ENCODE data around the gene COLGALT1.
"Not testable (repeated sequence)": the region's sequence is repeated elsewhere in the genome, so short reads cannot be mapped to it uniquely, and the experiment has no call there.

Gene COLGALT1

DNA sequence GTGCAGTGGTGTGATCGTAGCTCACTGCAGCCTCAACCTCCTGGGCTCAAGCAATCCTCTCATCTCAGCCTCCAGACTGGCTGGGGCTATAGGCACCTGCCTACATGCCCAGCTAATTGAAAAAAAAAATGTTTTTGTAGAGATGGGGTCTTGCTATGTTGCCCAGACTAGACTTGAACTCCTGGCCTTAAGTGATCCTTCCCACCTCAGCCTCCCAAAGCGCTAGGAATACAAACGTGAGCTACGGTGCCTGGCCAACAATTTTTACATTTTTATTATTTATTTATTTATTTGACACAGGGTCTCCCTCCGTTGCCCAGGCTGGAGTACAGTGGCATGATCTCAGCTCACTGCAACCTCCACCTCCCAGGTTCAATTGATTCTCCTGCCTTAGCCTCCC is 14.8 kb downstream of the COLGALT1 start:
- H3K27me3 ChIP-seq (ENCODE audit: control insufficient read depth, insufficient read depth, low read length); H3K9me3 ChIP-seq (ENCODE audit: control insufficient read depth, low read length); H3K36me3 ChIP-seq (ENCODE audit: control insufficient read depth, insufficient read depth, low read length); H3K4me3 ChIP-seq (ENCODE audit: low read length); H3K4me1 ChIP-seq (ENCODE audit: control insufficient read depth, insufficient read depth, low read length); H3K9ac ChIP-seq (ENCODE audit: low read length): not testable (repeated sequence)

DNA sequence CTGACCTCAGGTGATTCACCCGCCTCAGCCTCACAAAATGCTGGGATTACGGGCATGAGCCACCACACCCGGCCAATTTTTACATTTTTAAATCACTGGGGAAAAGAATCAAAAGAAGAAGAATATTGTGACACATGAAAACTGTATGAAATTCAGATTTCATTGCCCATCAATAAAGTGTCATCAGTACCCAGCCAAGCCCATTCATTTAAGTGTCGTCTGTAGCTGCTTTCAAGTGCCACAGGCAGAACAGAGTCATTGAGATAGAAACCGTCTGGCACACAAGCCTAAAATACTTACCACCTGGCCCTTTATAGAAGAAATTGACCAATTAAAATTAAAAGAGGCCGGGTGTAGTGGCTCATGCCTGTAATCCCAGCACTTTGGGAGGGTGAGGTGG is 15.3 kb downstream of the COLGALT1 start:
- Histone ChIP-seq H3K9me3 (ENCODE audit: control insufficient read depth, low read length) (no peaks in the 10 kb centered on the region), H3K36me3 (ENCODE audit: control insufficient read depth, insufficient read depth, low read length) (peaks cover 6% of the 10 kb centered on the region), H3K9ac (ENCODE audit: low read length) (no peak overlapping the region), H3K4me3 (ENCODE audit: low read length) (no peak overlapping the region), H3K4me1 (ENCODE audit: control insufficient read depth, insufficient read depth, low read length) (no peaks in the 10 kb centered on the region), H3K27me3 (ENCODE audit: control insufficient read depth, insufficient read depth, low read length) (no peaks in the 10 kb centered on the region)

GRCh38 chr19:17572638-17573037 is 17.2 kb downstream of the COLGALT1 start:
- no peaks in the 10 kb centered on the region for H3K4me1 ChIP-seq (ENCODE audit: control insufficient read depth, insufficient read depth, low read length)
- H3K27me3 ChIP-seq (ENCODE audit: control insufficient read depth, insufficient read depth, low read length), result no peaks in the 10 kb centered on the region
- H3K9ac ChIP-seq (ENCODE audit: low read length), result no peak overlapping the region
- H3K4me3 ChIP-seq (ENCODE audit: low read length), result no peak overlapping the region
- H3K36me3 ChIP-seq (ENCODE audit: control insufficient read depth, insufficient read depth, low read length), result peaks cover 7% of the 10 kb centered on the region
- no peaks in the 10 kb centered on the region for H3K9me3 ChIP-seq (ENCODE audit: control insufficient read depth, low read length)

DNA sequence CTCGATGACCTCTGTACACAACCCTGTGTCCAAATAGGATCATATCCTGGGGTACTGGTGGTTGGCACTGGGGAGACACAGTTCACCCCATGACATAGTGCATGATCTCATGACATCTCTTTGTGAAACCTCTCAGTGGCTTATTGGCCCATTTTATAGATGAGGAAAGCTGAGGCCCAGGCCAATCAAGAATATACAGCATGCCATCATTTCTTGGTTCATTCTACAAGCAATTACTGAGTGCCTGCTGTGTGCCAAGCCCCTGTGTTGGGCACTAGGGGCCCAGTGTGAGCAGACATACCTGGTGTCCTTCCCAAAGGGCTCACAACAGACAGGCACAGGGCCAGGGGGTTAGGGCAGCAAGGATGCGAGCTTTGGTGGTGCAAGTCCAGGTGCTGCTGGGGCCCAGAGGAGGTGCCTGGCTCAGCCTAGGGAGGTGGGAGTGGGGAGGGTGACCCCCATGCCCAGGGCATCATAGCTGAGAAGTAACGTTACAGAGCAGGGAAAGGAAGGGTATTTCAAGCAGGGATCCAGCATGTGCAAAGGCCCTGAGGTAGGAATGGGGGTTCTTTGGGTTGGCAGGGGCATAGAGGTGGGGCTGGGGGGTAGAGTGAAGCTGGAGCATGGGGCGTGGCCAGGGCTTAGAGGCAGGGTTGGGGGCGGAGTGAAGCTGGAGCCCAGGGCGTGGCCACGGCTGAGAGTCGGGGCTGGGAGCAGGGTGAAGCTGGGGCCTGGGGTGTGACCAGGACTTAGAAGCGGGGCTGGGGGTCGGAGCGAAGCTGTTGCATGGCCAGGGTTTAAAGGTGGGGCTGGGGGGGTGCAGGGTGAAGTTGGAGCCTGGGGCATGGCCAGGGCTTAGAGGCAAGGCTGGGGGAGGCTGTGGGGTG is 20.7 kb downstream of the COLGALT1 start:
- Histone ChIP-seq H3K9ac (ENCODE audit: low read length) (no peak overlapping the region), H3K4me1 (ENCODE audit: control insufficient read depth, insufficient read depth, low read length) (peaks cover 15% of the 10 kb centered on the region), H3K36me3 (ENCODE audit: control insufficient read depth, insufficient read depth, low read length) (peaks cover 6% of the 10 kb centered on the region), H3K4me3 (ENCODE audit: low read length) (no peak overlapping the region), H3K27me3 (ENCODE audit: control insufficient read depth, insufficient read depth, low read length) (no peaks in the 10 kb centered on the region), H3K9me3 (ENCODE audit: control insufficient read depth, low read length) (no peaks in the 10 kb centered on the region)

- H3K9me3 ChIP-seq (ENCODE audit: control insufficient read depth, low read length), result no peaks in the 10 kb centered on the region
- H3K9ac ChIP-seq (ENCODE audit: low read length), result no peak overlapping the region
- peaks cover 15% of the 10 kb centered on the region for H3K4me1 ChIP-seq (ENCODE audit: control insufficient read depth, insufficient read depth, low read length)
- H3K4me3 ChIP-seq (ENCODE audit: low read length), result no peak overlapping the region
- peaks cover 6% of the 10 kb centered on the region for H3K36me3 ChIP-seq (ENCODE audit: control insufficient read depth, insufficient read depth, low read length)
- no peaks in the 10 kb centered on the region for H3K27me3 ChIP-seq (ENCODE audit: control insufficient read depth, insufficient read depth, low read length)
Observed at GRCh38 chr19:17576758-17577456, 21.5 kb downstream of the COLGALT1 start.

- no peak overlapping the region for H3K9ac ChIP-seq (ENCODE audit: low read length)
- no peak overlapping the region for H3K4me3 ChIP-seq (ENCODE audit: low read length)
- H3K4me1 ChIP-seq (ENCODE audit: control insufficient read depth, insufficient read depth, low read length), result peaks cover 15% of the 10 kb centered on the region
- H3K27me3 ChIP-seq (ENCODE audit: control insufficient read depth, insufficient read depth, low read length), result no peaks in the 10 kb centered on the region
- H3K9me3 ChIP-seq (ENCODE audit: control insufficient read depth, low read length), result no peaks in the 10 kb centered on the region
- H3K36me3 ChIP-seq (ENCODE audit: control insufficient read depth, insufficient read depth, low read length), result peaks cover 6% of the 10 kb centered on the region
Observed at GRCh38 chr19:17577457-17578097, 22.1 kb downstream of the COLGALT1 start.

DNA sequence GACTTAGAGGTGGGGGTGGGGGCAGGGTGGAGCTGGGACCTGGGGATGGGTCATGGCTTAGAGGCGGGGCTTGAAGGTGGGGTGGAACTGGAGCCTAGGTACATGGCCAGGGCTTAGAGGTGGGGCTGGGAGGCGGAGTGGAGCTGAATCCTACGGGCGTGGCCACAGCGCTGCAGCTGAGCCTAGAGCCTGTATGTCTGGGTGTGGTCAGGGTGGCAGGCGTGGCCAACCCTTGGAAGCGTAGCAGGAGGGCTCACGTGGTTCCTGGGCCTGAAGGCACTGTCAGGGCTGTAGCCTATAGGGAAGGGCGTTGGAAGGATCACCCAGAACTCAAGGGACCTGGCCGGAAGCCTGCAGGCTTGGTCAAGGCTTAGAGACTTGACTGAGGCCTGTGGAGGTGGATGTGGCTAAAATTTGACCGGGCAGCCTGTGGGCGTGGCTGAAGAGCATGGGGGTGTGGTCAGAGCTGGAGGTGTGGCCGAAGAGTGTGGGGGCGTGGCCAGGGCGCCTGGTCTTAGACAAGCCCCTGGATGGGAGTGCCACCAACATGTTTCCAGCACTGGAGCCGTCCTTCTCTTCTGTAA is 24.3 kb downstream of the COLGALT1 start:
- H3K36me3 ChIP-seq (ENCODE audit: control insufficient read depth, insufficient read depth, low read length), result peaks cover 6% of the 10 kb centered on the region
- H3K9me3 ChIP-seq (ENCODE audit: control insufficient read depth, low read length), result no peaks in the 10 kb centered on the region
- no peak overlapping the region for H3K9ac ChIP-seq (ENCODE audit: low read length)
- peaks cover 15% of the 10 kb centered on the region for H3K4me1 ChIP-seq (ENCODE audit: control insufficient read depth, insufficient read depth, low read length)
- no peak overlapping the region for H3K4me3 ChIP-seq (ENCODE audit: low read length)
- H3K27me3 ChIP-seq (ENCODE audit: control insufficient read depth, insufficient read depth, low read length), result no peaks in the 10 kb centered on the region

DNA sequence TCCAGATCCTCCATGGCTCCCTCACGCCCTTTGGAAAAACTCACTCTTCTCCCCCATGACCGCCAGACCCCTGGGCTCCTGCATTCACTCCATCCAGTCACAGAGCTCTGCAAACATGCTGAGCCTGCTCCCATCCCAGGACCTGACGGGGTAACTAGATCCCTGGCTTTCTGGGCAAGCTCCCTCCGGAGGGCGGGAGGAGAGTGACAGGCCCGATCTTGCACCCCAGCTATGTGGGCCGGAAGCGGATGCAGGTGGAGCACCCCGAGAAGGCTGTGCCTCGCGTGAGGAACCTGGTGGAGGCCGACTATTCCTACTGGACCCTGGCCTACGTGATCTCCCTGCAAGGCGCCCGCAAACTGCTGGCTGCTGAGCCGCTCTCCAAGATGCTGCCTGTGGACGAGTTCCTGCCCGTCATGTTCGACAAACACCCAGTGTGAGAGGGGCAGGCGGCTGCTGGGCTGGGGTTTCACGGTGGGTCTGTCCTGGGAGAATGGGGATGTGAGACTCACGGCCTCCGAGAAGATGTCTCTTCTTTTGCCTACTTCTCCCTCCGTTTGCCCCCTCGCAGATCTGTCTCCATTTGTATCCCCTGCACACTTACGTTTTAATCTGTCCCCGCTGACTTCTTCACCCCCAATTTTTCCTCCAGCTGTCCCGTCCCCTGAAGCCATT is 25.2 kb downstream of the COLGALT1 start:
- Histone ChIP-seq H3K9me3 (ENCODE audit: control insufficient read depth, low read length) (no peaks in the 10 kb centered on the region), H3K36me3 (ENCODE audit: control insufficient read depth, insufficient read depth, low read length) (peaks cover 6% of the 10 kb centered on the region), H3K27me3 (ENCODE audit: control insufficient read depth, insufficient read depth, low read length) (no peaks in the 10 kb centered on the region), H3K4me1 (ENCODE audit: control insufficient read depth, insufficient read depth, low read length) (peaks cover 15% of the 10 kb centered on the region), H3K9ac (ENCODE audit: low read length) (no peak overlapping the region), H3K4me3 (ENCODE audit: low read length) (no peak overlapping the region)

DNA sequence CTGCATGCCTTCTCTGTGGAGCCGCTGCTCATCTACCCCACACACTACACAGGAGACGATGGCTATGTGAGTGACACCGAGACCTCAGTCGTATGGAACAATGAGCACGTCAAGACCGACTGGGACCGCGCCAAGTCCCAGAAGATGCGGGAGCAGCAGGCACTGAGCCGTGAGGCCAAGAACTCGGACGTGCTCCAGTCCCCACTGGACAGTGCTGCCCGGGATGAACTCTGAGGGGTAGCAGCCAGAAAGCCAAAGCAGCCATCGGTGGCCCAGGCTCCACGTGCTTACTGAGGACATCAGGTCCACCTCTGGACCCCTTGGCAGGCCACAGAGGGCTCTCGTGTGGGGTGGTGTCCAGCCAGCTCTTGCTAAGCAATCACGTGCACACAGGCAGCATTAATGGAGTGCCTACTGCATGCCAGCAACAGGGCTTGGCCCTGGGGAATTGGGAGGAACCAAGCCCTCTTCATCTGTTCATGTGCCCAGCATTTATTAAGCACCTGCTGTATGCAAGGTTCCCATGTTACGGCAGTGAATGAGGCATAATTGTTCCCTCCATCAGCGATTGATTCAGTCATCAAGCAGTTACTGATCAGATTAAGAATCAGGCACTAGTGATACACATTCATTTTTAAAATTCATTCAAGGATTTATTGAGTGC is 25.9 kb downstream of the COLGALT1 start:
- H3K9ac ChIP-seq (ENCODE audit: low read length), result no peak overlapping the region
- no peaks in the 10 kb centered on the region for H3K27me3 ChIP-seq (ENCODE audit: control insufficient read depth, insufficient read depth, low read length)
- H3K4me3 ChIP-seq (ENCODE audit: low read length), result no peak overlapping the region
- H3K36me3 ChIP-seq (ENCODE audit: control insufficient read depth, insufficient read depth, low read length), result peaks cover 6% of the 10 kb centered on the region
- peaks cover 15% of the 10 kb centered on the region for H3K4me1 ChIP-seq (ENCODE audit: control insufficient read depth, insufficient read depth, low read length)
- H3K9me3 ChIP-seq (ENCODE audit: control insufficient read depth, low read length), result no peaks in the 10 kb centered on the region

DNA sequence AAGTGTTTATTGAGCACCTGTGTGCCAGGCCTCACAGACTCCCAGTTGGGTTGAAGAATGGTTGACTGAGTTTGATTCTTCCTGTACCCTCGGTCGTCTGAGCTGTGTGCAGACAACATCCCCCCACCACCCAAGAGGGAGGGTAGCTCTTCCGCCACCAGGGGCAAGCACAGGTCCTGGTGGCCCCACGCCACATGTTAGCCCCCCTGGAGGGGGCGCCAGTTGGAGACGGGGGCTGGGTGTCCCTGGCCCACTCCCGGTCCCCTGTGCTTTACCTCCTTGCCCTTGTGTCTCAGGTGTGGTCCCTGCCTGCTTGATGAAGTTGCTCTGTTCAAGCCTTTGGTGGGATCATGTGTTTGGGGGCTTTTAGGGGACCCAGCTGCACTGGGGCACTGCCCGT is 27.2 kb downstream of the COLGALT1 start:
- peaks cover 6% of the 10 kb centered on the region for H3K36me3 ChIP-seq (ENCODE audit: control insufficient read depth, insufficient read depth, low read length)
- no peaks in the 10 kb centered on the region for H3K27me3 ChIP-seq (ENCODE audit: control insufficient read depth, insufficient read depth, low read length)
- no peak overlapping the region for H3K4me3 ChIP-seq (ENCODE audit: low read length)
- H3K9me3 ChIP-seq (ENCODE audit: control insufficient read depth, low read length), result no peaks in the 10 kb centered on the region
- peaks cover 15% of the 10 kb centered on the region for H3K4me1 ChIP-seq (ENCODE audit: control insufficient read depth, insufficient read depth, low read length)
- no peak overlapping the region for H3K9ac ChIP-seq (ENCODE audit: low read length)

DNA sequence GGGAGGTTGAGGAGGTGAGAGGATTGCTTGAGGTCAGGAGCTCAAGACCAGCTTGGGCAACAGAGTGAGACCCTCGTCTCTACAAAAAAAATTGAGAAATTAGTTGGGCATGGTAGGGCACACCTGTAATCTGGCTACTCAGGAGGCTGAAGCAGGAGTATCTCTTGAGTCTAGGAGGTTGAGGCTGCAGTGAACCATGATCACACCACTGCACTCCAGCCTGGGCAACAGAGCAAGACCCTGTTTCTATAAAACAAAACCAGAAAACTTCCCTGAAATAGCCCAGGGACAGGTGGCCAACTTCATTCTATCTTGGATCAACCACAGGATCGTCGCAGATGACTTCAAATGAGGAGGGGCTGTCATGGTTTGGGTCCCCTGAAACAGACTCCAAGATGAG is 28.7 kb downstream of the COLGALT1 start:
- Histone ChIP-seq H3K27me3 (ENCODE audit: control insufficient read depth, insufficient read depth, low read length) (no peaks in the 10 kb centered on the region), H3K4me1 (ENCODE audit: control insufficient read depth, insufficient read depth, low read length) (peaks cover 15% of the 10 kb centered on the region), H3K9me3 (ENCODE audit: control insufficient read depth, low read length) (no peaks in the 10 kb centered on the region), H3K9ac (ENCODE audit: low read length) (no peak overlapping the region), H3K36me3 (ENCODE audit: control insufficient read depth, insufficient read depth, low read length) (no peaks in the 10 kb centered on the region), H3K4me3 (ENCODE audit: low read length) (no peak overlapping the region)

Data from mucosa of stomach (tissue), 1 donor.